Skin of body (tissue), 2 donors: Measurements from ENCODE around the gene RERE. TPM values are rescaled to one million over a fixed set of nuclear protein-coding genes. Genes with fewer than 3 reads are reported as not detected.
A peak's percentile ranks its signal among the peaks of the same experiment; 100 is the strongest.

Experiments used
- DNase-seq: peaks from one replicate; lab custom pipeline; 2025; lab: John Stamatoyannopoulos, UW
- total RNA-seq: library from RNA; depleted of rRNA; stranded (reverse); fragments of >200 nt; gene quantifications from one replicate; pipeline ENCODE4 v1.2.3, GENCODE V29; 2014

The RERE gene
- total RNA-seq, 1 donor from 2014 or later = 125 TPM

DNA sequence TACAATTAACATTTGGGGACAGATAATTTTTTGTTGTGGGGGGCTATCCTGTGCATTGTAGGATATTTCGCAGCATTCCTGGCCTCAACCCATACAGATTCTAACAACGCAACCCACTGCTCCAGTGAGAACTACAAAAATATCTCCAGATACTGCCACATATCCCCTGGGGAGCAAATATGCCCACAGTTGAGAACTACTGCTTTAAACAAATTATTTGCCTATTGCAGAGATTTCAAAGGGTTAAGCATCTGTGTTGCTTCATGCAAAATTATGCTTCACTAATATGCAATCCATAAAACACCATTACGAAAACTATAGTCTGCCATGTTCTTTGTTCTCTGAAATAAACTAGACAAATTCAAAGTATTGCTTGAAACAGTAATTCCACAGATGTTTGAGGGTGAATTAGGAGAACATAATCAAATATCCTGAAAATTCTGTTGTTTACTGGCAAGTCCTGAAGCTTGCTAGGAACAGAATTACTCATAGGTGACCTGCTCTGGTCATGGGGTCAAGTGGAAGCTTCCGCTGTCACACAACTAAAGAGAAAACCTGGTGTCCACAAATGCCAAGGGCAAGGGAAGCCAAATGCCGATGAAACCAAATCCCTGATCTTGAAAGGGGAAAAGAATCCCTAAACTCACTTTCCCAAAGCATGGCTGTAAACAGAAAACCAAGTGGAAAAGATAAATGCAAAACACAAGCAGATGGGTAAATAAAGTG, 149.4 kb downstream of the RERE start:
- no peak for DNase-seq

DNA sequence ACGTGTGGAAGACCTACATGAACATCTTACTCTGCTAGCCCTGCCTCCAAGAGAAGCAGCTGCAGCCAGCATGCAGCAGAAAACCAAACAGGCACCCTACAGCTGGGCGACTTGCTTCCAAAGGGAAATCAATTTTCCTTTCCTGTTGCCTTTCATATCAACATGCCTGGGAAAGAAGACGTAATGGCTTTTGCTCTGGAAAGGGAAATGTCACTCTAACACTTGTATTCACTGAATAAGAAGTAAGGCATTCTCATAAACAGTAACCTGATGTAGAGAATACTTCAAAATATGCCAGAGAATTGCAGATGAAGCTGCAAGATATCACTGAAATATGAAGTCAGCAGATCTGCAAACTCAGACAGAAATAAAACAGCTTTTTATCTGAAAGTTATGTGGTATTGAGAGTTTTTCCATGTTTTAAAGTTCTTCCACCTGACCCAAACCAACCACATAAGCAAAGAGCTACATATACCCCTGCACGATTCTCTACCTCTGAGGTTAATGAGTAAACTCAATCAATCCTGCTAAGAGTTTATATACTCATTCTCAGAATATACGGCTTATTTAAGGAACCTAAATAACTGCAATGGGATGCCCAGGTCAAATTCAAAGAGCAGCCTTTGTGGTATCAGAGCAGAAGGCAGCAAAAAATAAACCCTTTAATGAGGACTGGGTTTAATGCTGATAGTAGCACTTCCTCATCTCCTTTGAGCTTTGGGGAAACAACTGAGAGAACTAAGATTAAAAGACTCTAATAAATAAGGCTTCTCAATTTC, 150.9 kb downstream of the RERE start:
- DNase-seq = peak; percentile 37

DNA sequence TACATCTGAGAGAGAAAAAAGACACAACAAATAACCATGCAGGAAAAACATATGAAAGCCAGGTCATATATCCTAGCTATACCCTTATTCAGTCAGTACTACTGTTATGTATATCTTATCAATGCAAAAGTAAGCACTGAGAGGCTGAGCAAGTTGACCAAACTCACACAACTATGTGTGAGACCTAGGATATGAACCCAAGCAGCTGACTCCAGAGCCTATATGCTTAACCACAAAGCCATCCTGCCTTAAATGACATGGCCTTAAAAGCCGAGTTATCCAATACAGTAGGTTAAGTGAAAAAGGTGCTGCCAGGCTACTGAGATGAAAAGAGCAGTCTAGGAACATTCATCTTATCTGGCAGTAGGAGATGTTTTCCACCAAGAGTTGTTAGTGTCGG, 151.6 kb downstream of the RERE start:
- no peak for DNase-seq

DNA sequence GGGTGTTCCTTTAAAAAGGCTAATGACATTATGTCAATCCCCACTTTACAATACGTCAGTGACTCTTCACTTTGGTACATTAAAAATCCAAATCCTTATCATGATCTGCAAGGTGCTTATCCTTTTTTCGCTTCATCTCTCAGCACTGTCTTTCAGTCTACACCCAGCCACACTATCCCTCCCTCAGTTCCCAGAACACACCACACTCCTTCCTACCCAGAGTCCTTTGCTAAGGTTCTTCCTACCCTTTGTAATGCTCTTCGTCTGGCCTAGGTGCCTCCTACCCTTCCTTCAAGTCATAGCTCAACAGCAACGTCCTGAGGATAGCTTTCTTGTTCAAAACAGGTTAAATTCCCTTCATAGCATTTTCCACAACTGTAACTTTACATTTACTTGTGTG, 152.6 kb downstream of the RERE start:
- no peak for DNase-seq

DNA sequence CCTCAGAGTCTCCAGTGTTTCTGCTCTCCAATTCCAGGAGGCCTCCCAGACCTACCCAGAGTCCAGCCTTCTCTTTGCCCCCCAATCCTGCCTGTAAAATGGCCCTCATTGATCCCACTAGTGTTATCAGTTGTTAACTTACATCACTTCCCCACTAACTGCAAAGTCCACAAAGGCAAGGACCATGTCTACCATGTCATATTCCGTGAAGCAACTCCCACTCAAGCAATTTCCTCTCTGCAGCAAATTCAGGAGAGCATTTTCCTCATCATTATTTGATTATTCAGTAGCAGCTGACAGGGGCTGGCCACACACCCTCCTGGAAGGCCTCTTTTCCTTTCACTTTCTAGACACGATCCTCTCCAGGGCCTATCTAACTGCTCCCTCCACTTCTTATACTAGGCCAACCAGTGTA, 153.5 kb downstream of the RERE start:
- DNase-seq = no peak

DNA sequence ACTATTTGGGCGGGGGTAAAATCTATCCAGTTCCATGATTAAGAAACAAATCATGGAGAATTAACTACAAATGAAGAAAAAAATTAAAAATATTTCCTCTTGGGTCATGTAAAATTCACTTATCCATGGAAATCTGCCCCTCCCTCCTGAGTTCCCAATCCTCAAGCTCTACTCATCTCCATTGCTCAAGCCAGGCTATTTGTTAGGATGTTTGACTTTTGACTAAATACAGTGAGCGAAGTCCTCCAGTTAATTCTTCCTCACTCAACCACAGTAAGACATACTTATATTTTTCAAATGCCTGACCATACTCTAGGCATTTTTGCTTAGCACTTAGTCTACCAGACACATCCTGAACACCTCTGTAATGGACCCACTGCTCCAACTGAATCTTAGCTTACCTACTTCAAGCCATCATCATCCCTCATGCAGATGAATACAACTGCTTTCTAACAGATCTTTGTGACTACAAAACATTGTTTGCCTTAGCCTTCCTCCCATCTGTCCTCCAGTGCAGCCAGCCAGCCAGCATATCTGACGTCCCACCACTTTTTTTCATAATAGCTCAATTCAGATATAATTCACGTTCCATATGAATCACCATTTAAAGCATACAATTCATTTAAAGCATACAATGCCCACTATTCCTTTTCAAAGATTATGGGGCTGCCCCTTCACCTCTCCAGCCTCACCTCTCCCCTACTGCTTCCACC, 154.2 kb downstream of the RERE start:
- DNase-seq = no peak

DNA sequence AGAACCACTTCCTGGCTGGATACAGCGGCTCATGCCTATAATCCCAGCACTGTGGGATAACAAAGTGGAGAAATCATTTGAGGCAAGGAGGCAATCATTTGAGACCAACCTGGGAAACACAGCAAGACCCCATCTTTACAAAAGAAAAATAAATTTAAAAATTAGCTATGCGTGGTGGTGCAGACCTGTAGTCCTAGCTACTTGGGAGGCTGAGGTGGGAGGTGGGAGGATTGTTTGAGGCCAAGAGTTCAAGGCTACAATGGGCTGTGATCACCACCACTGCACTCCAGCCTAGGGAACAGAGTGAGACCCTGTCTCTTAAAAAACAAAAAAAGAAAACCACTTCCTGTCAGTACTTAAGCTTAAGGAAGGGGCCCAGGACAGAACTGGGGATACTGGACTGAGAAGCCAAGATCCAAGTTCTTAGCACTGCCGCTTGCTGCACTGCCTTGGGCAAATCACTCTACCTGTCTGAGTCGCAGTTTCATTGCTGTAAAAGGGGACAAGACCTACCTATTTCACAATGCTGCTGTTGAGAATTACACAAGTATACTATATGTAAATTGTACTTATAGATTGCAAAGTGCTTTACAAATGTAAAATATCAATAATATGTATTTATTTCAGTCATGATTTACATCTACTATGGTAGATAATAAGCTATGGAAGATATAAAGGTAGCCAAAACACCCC, 154.9 kb downstream of the RERE start:
- no peak for DNase-seq

DNA sequence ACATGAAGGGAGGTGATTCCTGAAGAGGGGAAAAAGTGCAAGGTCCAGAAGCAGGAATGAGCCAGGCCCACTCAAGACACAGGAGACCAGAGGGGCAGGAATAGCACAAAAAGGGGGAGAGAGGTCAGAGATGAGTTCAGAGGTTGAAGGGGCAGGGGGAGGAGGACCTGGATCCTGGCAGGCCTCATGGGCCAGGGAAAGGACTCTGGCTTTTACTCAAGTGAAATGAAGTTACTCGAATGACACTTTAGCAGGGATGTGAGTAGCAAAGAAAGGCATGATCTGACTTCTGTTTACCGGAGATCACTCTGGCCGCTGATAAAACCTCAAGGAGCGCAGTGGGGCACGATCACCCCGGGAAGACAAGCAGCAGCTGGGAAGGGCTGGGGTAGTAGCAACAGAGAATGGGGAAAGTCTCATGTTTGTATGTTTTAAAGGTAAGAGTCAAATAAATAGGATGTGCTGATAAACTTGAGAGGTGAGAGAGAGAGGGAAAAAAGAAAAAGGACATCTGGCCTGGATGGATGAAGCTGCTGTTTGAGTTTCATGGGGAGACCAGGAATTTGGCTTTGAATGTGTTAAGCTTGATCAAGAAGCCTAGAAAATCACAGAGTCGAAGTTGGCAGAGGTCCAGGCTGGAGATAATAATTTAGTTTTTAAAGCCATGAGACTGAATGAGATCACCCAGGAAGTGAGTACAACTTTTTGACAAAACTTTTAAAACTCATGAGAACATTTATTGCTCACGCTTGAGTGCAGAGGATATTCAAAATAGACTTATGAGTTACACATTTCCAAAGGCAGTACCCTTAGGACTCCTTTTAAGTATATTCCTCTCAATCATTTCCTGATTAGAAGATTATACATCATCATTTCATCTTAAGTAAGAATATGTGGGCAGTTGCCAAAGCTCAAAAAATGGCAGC, 156.0 kb downstream of the RERE start:
- peak; percentile 74 for DNase-seq

DNA sequence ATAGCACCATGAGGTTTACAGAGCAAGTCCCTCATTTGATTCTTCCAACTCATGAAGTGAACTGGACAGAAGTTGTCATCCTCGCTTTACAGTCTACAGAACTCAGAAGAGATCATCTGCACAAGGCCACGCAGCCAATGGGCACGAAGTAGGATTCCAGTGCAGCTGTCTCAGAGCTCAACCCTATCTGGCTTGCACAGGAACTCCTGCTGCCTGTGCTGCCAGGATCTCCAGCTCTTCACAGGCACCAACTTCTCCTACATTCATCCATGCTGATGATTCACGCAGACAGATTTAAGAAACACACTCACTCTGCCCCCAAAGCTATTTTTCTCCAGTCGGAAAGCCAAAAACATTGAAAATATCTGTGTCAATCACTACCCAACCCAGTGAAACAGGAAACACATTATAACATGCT, 157.0 kb downstream of the RERE start:
- peak; percentile 82 for DNase-seq

DNA sequence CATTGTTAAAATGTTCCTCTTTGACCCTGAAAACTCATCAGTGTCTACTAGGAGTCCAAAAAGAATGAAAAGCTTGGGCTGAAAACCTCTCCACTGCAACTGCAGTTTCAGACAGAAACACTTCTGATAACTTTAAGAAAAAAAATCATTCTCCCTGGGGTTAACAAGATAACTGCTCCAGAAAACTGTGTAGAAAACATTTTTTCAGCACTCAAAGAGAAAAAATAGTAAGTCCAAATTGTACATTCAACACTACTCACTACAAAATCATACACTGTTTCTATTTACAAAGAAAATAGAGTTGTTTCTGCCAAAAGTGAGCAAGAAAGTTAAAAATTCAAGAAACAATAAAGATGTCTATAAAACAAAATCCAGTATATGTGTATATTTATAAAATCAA, 157.8 kb downstream of the RERE start:
- no peak for DNase-seq

DNA sequence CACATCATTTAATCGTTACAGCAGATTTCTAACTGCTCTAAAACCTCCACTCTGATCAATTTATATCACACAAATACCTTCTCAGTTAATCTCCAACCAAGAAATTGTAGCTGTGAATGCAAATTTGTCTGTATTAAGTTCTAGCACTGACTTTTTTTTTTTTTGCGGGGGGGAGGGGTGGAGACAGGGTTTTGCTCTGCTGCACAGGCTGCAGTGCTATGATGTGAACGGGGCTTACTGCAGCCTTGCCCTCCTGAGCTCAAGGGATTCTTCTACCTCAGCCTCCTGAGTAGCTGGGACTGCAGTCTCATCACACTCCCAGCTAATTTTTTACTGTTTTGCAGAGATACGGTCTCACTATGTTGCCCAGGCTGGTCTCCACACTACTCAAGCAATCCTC, 163.6 kb downstream of the RERE start:
- DNase-seq = no peak

DNA sequence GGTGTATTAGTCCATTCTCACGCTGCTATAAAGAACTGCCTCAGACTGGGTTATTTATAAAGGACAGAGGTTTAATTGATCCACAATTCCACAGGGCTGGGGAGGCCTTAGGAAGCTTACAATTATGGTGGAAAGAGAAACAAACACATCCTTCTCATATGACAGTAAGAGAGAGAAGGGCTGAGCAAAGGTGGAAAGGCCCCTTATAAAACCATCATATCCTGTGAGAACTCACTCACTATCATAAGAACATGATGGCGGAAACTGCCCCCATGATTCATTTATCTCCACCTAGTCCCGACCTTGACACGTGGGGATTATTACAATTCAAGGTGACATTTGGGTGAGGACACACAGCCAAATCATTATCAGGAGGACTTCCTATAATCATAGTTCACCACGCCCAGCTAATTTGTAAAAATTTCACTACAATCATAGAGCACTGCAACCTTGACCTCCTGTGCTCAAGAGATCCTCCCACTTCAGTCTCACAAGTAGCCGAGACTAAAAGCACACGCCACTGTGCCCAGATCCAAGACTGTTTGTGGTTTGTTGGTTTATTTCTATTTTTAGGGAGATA, 164.9 kb downstream of the RERE start:
- no peak for DNase-seq

DNA sequence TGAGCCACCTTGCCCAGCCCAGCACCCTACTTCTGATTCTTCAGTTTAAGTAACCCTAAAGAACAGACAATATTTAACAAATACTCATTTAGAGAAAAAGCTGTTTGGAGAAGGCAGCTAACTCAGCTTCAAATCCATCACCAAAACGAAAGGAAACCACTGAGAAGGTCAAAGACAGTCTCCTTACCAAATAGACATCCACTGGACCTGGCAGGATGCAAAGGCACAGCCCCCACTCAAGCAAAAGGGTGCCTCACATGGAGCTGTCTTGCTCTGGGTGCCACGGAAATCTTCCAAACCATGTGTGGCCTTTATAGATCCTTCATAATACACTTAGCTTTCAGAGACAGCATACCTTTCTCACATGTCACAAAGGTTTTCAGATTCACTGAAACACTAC, 165.5 kb downstream of the RERE start:
- DNase-seq = no peak

DNA sequence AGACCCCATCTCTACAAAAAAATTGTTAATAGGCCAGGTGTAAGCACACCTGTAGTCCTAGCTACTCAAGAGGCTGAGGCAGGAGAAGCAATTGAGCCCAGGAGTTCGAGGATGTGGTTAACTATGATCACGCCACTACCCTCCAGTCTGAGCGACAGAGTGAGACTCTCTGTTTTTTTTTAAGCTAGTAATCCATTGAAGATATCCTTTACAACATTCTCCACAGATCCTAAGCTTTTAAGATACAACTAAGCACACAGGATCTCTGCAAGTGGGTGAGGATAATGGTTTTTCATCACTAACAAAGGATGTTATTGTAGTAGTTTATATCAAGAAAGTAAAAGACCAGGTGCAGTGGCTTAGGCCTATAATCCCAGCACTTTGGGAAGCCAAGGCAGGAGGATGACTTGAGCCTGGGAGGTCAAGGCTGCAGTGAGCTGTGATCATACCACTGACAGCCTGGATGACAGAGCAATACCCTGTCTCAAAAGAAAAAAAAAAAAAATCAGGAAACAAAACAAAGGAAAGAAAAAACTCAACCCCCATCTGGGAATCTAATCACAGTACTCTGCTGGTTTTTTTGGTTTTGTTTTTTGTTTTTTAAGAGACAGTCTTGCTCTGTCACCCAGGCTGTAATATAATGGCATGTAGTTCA, 166.1 kb downstream of the RERE start:
- DNase-seq = no peak

DNA sequence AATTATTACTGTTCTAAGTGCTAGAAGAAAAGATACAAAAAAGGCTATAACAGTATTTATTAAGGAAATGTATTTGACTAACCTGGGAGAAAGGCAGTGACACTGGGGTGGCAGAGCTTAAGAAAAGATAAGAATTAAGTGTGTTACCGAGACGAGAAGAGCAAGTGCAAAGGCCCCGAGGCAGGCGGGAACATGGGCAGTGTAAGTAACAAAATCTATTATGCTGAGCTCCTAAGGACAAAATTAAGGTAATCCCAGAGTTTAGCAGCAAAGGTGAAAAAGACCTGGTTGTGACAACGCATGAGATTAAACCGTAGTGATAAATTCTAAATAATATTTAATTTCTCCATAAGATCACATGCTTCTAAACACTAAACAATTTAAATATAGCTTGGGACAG, 167.6 kb downstream of the RERE start:
- DNase-seq = no peak

DNA sequence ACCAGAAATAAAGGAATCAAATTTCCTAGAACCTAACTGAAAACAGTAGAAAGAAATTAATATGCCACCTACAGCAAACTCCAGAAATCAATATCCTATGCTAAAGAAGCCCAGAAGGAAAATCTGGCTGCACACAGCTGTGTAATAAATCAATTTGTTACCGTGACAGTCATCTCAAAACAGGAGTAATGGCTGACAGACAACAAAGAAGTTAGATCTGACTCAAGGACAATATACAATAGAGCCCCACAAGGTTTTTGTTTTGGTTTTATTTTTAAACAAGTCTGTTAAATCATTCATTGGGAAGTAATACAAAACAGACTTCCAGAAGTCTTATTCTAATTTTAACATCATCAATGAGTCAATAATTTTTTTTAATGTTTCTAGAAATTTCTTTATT, 168.4 kb downstream of the RERE start:
- peak; percentile 10 for DNase-seq

DNA sequence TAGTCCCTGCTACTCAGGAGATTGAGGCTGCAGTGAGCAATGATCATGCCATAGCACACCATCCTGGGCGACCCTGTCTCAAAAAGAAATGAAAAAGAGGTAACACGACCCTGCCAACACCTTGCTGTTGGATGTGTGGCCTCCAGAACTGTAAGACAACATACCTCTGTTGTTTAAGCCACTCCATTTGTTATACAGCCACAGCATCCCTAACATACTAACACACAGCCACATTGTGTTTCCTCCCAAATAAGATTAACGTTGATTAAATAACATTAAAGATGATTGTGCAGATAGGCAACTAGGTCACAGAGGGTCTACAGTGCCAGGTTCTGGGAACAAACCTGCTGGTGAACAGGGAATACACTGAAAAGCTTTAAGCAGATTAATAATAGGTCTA, 170.4 kb downstream of the RERE start:
- no peak for DNase-seq

DNA sequence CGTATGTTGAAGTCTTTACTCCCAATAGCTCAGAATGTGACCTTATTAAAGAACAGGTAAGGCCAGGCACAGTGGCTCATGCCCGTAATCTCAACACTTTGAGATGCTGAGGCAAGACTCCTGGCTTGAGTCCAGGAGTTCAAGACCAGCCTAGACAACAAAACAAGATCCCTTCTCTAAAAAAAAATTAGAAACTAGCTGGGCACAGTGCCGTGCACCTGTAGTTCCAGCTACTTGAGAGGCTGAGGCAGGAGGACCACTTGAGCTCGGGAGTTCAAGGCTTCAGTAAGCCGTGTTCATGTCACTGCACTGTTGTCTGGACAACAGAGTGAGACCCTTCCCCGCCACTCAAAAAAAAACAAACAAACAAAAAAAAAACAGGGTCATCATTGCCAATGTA, 171.3 kb downstream of the RERE start:
- no peak for DNase-seq
